Spleen (tissue), 11 donors: ENCODE measurements around the gene IL1B. TPM values are rescaled to one million over a fixed set of nuclear protein-coding genes. Genes with fewer than 3 reads are reported as not detected.

Source experiments
- DNase-seq: peaks from one replicate; pipeline ENCODE4 v3.0.0-alpha.2; 2020
- H3K27ac ChIP-seq, 8 donors: fragments of 200-600 bp; sonication (generic) in 7 of 8; 1 replicate in 4 of 8; 2 replicates in 4 of 8; pipeline versions ENCODE4 v1.5.0 to v1.8.0; 2016 to 2021; ENCODE audit warnings: inconsistent platforms in 4 of 8, mild to moderate bottlenecking in 4 of 8, moderate library complexity in 1 of 8
- H3K27me3 ChIP-seq, 7 donors: fragments of 200-600 bp; sonication (generic) in 6 of 7; replicated peaks in 1 of 7; 1 replicate in 4 of 7; 2 replicates in 3 of 7; pipeline versions ENCODE4 v1.5.0 to v1.8.0; 2016 to 2021; ENCODE audit warnings: inconsistent platforms in 3 of 7, mild to moderate bottlenecking in 1 of 7
- H3K36me3 ChIP-seq, 6 donors: fragments of 200-600 bp; sonication (generic) in 5 of 6; 1 replicate in 4 of 6; 2 replicates in 2 of 6; pipeline versions ENCODE4 v1.5.0 to v1.8.0; 2016 to 2021; ENCODE audit warnings: inconsistent platforms in 2 of 6
- H3K4me1 ChIP-seq, 6 donors: fragments of 200-600 bp; sonication (generic) in 5 of 6; 1 replicate in 3 of 6; 2 replicates in 3 of 6; pipeline versions ENCODE4 v1.5.0 to v1.8.0; 2016 to 2021; ENCODE audit warnings: inconsistent platforms in 3 of 6
- H3K4me3 ChIP-seq, 8 donors: fragments of 200-600 bp; sonication (generic) in 7 of 8; 1 replicate in 4 of 8; 2 replicates in 4 of 8; pipeline versions ENCODE4 v1.5.0 to v1.8.0; 2016 to 2021; ENCODE audit warnings: inconsistent platforms in 4 of 8, mild to moderate bottlenecking in 4 of 8, moderate library complexity in 2 of 8
- H3K9me3 ChIP-seq, 8 donors: fragments of 200-600 bp; sonication (generic) in 7 of 8; 1 replicate in 4 of 8; 2 replicates in 4 of 8; pipeline versions ENCODE4 v1.5.0 to v1.8.0; 2016 to 2021; ENCODE audit warnings: inconsistent platforms in 4 of 8
- CTCF ChIP-seq, 11 experiments: fragments of 200-600 bp in 7 of 11; fragments of 450-650 bp in 4 of 11; sonication (generic) in 4 of 11; IDR thresholded peaks in 8 of 11; conservative IDR thresholded peaks in 3 of 11; 1 replicate in 7 of 11; 2 replicates in 4 of 11; pipeline versions ENCODE4 v1.4.0 to v1.8.0; 2016 to 2021; ENCODE audit warnings: antibody characterized with exemption in 11 of 11, inconsistent platforms in 4 of 11, mild to moderate bottlenecking in 1 of 11
- POLR2A ChIP-seq, 3 donors: fragments of 450-650 bp; IDR thresholded peaks; one replicate each; pipeline ENCODE4 v1.5.1; 2017; ENCODE audit warnings: antibody characterized with exemption in 3 of 3, mild to moderate bottlenecking in 1 of 3
- POLR2AphosphoS5 ChIP-seq, 3 donors: sonication (generic); formaldehyde crosslinking; IDR thresholded peaks; one replicate each; pipeline ENCODE4 v1.5.1; 2017; ENCODE audit warnings: antibody characterized with exemption in 3 of 3
- WGBS, 5 donors: extraction: QIAGEN DNeasy Blood & Tissue Kit in 3 of 5; methylation state at CpG; one replicate each; pipeline versions ENCODE4 v1.1.5 to v1.1.7; 2013 to 2018; 5-methylcytosine and 5-hydroxymethylcytosine counted together
- intact Hi-C: fragments of 100-400 bp; cut with DNase I; formaldehyde crosslinking; loops from one replicate; pipeline ENCODE4 v1.15.0; 2023; ENCODE audit warnings: low total_unique reads
- polyA plus RNA-seq, 3 donors: library from polyadenylated mRNA; stranded (reverse); fragments of 200-250 nt; gene quantifications; one replicate each; pipeline ENCODE4 v1.2.1, GENCODE V29; 2013
- total RNA-seq, 7 donors: library from RNA; depleted of rRNA in 3 of 7; stranded (reverse); fragments of >200 nt in 3 of 7; fragmentation: NEBNext Ultra II Directional in 4 of 7; extraction: Animal tissue kit (Norgen Biotek cat#: 25700) in 4 of 7; gene quantifications; one replicate each; pipeline versions ENCODE4 v1.1.0 to v1.2.1, GENCODE V29; 2016 to 2021
- donor health status: healthy with polysubstance abuse.
- donor health status: DM: no; HTN: no; CAD: no; lungs with moderate emphysema.
- donor health status: DM: no; HTN: no; CAD: no.
- donor health status: Bipolar disorder and iron deficiency.
- donor health status: healthy.
- donor health status: DM: no; HTN: no; CAD: no.
- donor health status: DM: yes; HTN: yes; CAD: no.

The IL1B gene
- total and polyA plus RNA-seq, 10 donors: 3.4 to 81.9 (median 11.5) TPM

DNA sequence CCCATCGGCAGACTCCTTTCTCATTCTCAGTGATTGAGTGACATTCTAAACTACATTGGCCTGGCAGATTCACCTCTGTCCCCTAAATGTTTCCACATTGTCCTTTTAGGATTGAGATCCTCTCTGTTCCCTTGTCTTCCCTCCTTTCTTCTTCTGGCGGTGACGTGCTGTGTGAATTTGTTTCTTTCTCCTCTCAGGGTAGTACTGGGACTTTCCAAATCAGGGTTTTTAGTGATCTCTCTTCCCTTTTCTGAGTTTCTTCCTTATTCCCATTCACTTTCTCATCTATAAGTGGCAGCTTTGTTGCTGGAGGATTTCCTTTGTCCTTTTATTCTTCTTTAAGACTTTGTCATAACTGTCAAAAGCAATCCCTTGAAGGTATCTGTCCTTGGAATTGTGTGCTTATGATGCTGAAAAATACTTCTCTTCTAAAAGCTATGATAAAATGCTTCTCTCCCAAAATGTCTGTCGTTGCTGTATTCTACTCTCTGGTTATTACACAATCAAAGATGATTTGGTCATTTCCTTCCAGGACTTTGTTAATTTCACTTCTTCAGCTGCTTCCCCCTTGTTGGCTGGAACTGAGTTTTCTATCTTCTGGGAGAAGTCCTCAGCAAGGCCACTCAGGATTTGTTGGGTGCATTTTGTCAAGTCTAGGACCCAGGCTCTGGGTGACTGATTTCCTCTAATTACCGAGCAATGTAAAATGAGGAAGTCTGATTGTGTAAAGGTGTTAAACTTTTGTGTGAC, 4.9 kb upstream of the IL1B start:
- no peak for DNase-seq
- Histone ChIP-seq H3K36me3 (no peaks in the 10 kb centered on the region), H3K9me3 (no peaks in the 10 kb centered on the region), H3K27me3 (no peaks in the 10 kb centered on the region), H3K4me1 (peaks cover 6 to 66% (median 44%) of the 10 kb centered on the region in 6 donors), H3K27ac (peak overlapping the region; percentile 28 to 92 (median 81)), H3K4me3 (peak overlapping the region in 1 of 8 donors; percentile 27)
- intact Hi-C loops: no loop called here
- TF ChIP-seq CTCF (IDR thresholded peaks at IDR 0.05 in 8 of 11, conservative IDR thresholded peaks at IDR 0.05 in 3 of 11) (no peak), POLR2AphosphoS5 (IDR thresholded peaks at IDR 0.05) (no peak), POLR2A (IDR thresholded peaks at IDR 0.05) (no peak)
- WGBS, 5 donors: 19 to 48% (median 34%) methylated on average over 5 of the region's 5 CpGs

DNA sequence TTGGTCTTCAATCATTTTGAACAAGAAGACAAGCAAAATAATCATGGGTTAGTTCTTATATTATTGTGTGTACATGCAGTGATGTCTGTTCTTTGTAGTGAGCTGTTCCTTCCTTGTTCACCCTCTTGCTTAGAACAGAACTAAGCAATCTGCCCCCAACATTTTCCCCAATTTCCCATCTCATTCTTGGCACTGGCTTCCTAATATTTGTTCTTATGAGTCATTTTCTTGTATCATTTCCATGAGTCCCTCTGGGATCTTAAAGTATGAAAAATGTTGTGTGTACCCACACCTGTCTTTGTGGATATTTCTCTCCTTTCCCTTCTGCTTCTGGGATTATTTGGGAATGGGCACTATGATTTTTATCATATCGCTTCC, 3.5 kb upstream of the IL1B start:
- TF ChIP-seq POLR2A (IDR thresholded peaks at IDR 0.05) (no peak), POLR2AphosphoS5 (IDR thresholded peaks at IDR 0.05) (no peak), CTCF (IDR thresholded peaks at IDR 0.05 in 8 of 11, conservative IDR thresholded peaks at IDR 0.05 in 3 of 11) (no peak)
- H3K27ac ChIP-seq: peak overlapping the region in 5 of 8 donors; percentile 38 to 92 (median 82)
- intact Hi-C loops: no loop called here

DNA sequence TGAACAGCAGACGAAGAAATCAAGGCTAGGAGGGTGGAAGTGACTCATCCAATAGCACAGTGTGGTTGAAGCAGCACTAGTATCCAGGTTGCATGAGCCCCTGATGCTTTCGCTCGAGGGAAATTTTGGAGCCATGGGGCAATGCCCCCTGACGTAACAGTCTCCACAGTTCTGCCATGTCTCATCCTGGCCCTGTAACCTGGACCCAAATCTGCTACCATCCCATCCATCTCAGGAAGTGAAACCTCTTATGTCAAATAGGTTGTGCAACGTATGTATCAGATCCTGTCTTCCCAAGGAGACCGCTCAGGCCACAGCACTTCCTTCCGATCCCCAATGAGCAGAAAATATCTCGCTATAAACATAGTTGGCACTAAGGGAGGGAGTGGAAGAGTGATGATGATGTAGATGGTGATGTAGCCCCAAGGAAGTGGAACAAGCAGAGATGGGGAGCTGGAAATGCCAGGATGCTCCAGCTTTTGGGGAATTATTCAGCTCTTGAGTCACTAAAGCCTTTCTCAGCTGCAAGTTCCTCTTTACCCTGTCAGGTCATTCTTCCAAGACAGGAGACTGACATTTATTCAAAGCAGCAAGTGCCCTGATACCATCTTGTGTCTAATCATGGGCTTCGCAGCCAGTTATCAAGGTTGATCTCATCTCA, 3.0 kb upstream of the IL1B start:
- Histone ChIP-seq H3K4me3 (no peak overlapping the region), H3K9me3 (no peaks in the 10 kb centered on the region), H3K27me3 (no peaks in the 10 kb centered on the region), H3K36me3 (no peaks in the 10 kb centered on the region), H3K4me1 (peaks cover 8 to 86% (median 56%) of the 10 kb centered on the region in 6 donors), H3K27ac (peak overlapping the region in 5 of 8 donors; percentile 38 to 92 (median 82))
- 50 to 74% (median 58%) methylated on average over 9 of the region's 9 CpGs for WGBS, 5 donors
- no peak for TF ChIP-seq CTCF (IDR thresholded peaks at IDR 0.05 in 8 of 11, conservative IDR thresholded peaks at IDR 0.05 in 3 of 11)
- no peak for TF ChIP-seq POLR2A (IDR thresholded peaks at IDR 0.05)
- TF ChIP-seq POLR2AphosphoS5 (IDR thresholded peaks at IDR 0.05): peak in 1 of 3 donors; percentile 29
- intact Hi-C loops: no loop called here
- no peak for DNase-seq

More for the DNA sequence above, 3.5 kb upstream of the IL1B start:
- no peak for DNase-seq
- Histone ChIP-seq H3K4me1 (peaks cover 6 to 80% (median 54%) of the 10 kb centered on the region in 6 donors), H3K36me3 (no peaks in the 10 kb centered on the region), H3K27me3 (no peaks in the 10 kb centered on the region), H3K9me3 (no peaks in the 10 kb centered on the region), H3K4me3 (no peak overlapping the region)
- WGBS, 5 donors: 91 to 100% (median 92%) methylated on average over 1 of the region's 1 CpG

- H3K36me3 ChIP-seq: peaks cover 0 to 27% (median 0%) of the 10 kb centered on the region in 6 donors
- intact Hi-C loops: no loop called here
- H3K4me1 ChIP-seq: peaks cover 15 to 97% (median 59%) of the 10 kb centered on the region in 6 donors
- H3K27me3 ChIP-seq: no peaks in the 10 kb centered on the region
- peak overlapping the region in 7 of 8 donors; percentile 9 to 53 (median 23) for H3K4me3 ChIP-seq
- peak overlapping the region in 7 of 8 donors; percentile 49 to 84 (median 65) for H3K27ac ChIP-seq
- TF ChIP-seq POLR2A (IDR thresholded peaks at IDR 0.05) (no peak), POLR2AphosphoS5 (IDR thresholded peaks at IDR 0.05) (no peak)
- 37 to 62% (median 49%) methylated on average over 5 of the region's 5 CpGs for WGBS, 5 donors
- no peak for DNase-seq
- H3K9me3 ChIP-seq: no peaks in the 10 kb centered on the region
These were observed 417 bp downstream of the IL1B start for GRCh38 chr2:112836163-112836560.
